B cell (primary cell): ENCODE measurements around the gene FASTK. TPM values are rescaled to one million over a fixed set of nuclear protein-coding genes. Genes with fewer than 3 reads are reported as not detected.

ENCODE experiments used
- ATAC-seq: fragments of 200-7000 bp; cut with Tn5 transposase; one replicate; pipeline ENCODE4 v1.10.0; 2021; ENCODE audit warnings: low read depth, mild to moderate bottlenecking, moderate number of reproducible peaks, moderate library complexity
- CTCF ChIA-PET: fragments of 350-600 bp; sonication (Branson Sonifier 250); formaldehyde crosslinking; loops from one replicate; lab custom pipeline; 2021; ENCODE audit warnings: antibody characterized with exemption, inconsistent platforms; lab: Charles Lee
- POLR2A ChIA-PET: fragments of 350-600 bp; sonication (Branson Sonifier 250); formaldehyde crosslinking; loops from one replicate; lab custom pipeline; 2021; ENCODE audit warnings: antibody characterized with exemption; lab: Charles Lee
- DNase-seq: peaks from one replicate; pipeline ENCODE4 v3.0.0; 2013
- H2AFZ ChIP-seq: 2 replicates; pipeline ENCODE4 v1.6.1; 2012; ENCODE audit warnings: mild to moderate bottlenecking, low read depth, low read length; ENCODE audit not compliant: insufficient read depth, poor library complexity, severe bottlenecking
- H3K27ac ChIP-seq, 2 donors: 1 replicate in 1 of 2; 2 replicates in 1 of 2; pipeline ENCODE4 v1.5.1; 2012 to 2013; ENCODE audit warnings: low read length in 2 of 2, mild to moderate bottlenecking in 2 of 2, moderate library complexity in 1 of 2
- H3K27me3 ChIP-seq, 4 experiments: fragments of 200-600 bp in 1 of 4; sonication (generic) in 1 of 4; replicated peaks in 1 of 4; 1 replicate in 2 of 4; 2 replicates in 2 of 4; pipeline versions ENCODE4 v1.6.1 to v1.7.0; 2013 to 2016; ENCODE audit warnings: low read length in 3 of 4, mild to moderate bottlenecking in 2 of 4, mixed read lengths in 1 of 4, moderate library complexity in 1 of 4; ENCODE audit not compliant: insufficient read depth in 4 of 4, control insufficient read depth in 3 of 4; ENCODE audit errors: control extremely low read depth in 1 of 4
- H3K36me3 ChIP-seq, 2 experiments: replicated peaks in 1 of 2; 1 replicate in 1 of 2; 2 replicates in 1 of 2; pipeline versions ENCODE4 v1.6.1 to v1.7.1; 2013; ENCODE audit warnings: low read length in 1 of 2; ENCODE audit not compliant: insufficient read depth in 2 of 2, control insufficient read depth in 1 of 2; ENCODE audit errors: control extremely low read depth in 1 of 2, extremely low read depth in 1 of 2
- H3K4me1 ChIP-seq, 2 donors: fragments of 200-600 bp in 1 of 2; sonication (generic) in 1 of 2; 1 replicate in 1 of 2; 2 replicates in 1 of 2; pipeline versions ENCODE4 v1.5.1 to v1.6.1; 2013 to 2017; ENCODE audit warnings: low read length in 2 of 2; ENCODE audit not compliant: control insufficient read depth in 2 of 2, insufficient read depth in 2 of 2
- H3K4me2 ChIP-seq: replicated peaks from 2 replicates; pipeline ENCODE3; 2012; ENCODE audit warnings: mild to moderate bottlenecking, low read depth, low read length; ENCODE audit not compliant: poor library complexity, severe bottlenecking
- H3K4me3 ChIP-seq, 5 experiments: fragments of 200-600 bp in 1 of 5; sonication (generic) in 1 of 5; 1 replicate in 3 of 5; 2 replicates in 2 of 5; pipeline versions ENCODE4 v1.5.1 to v1.7.0; 2011 to 2016; ENCODE audit warnings: low read length in 4 of 5, mild to moderate bottlenecking in 4 of 5, low read depth in 2 of 5, control low read depth in 1 of 5, moderate library complexity in 1 of 5; ENCODE audit not compliant: insufficient read depth in 1 of 5; ENCODE audit errors: control extremely low read depth in 1 of 5, extremely low read depth in 1 of 5
- H3K79me2 ChIP-seq: fragments of 200-600 bp; sonication (generic); one replicate; pipeline ENCODE4 v1.6.0; 2016; ENCODE audit warnings: low read length; ENCODE audit not compliant: control insufficient read depth, insufficient read depth
- H3K9ac ChIP-seq: fragments of 200-600 bp; sonication (generic); 2 replicates; pipeline ENCODE4 v1.6.1; 2017; ENCODE audit warnings: mild to moderate bottlenecking, low read length, moderate library complexity
- H3K9me3 ChIP-seq, 3 donors: one replicate each; pipeline versions ENCODE4 v1.6.1 to v1.7.1; 2013; ENCODE audit warnings: low read length in 2 of 3; ENCODE audit not compliant: control insufficient read depth in 2 of 3, insufficient read depth in 1 of 3; ENCODE audit errors: control extremely low read depth in 1 of 3
- H4K20me1 ChIP-seq: 2 replicates; pipeline ENCODE4 v1.6.0; 2012; ENCODE audit warnings: mild to moderate bottlenecking, low read length; ENCODE audit not compliant: insufficient read depth, control insufficient read depth, poor library complexity, severe bottlenecking
- H3K27ac Mint-ChIP-seq: one replicate; pipeline ENCODE4 v1.8.0; 2021; ENCODE audit warnings: mixed read lengths
- H3K27me3 Mint-ChIP-seq: one replicate; pipeline ENCODE4 v1.8.0; 2021; ENCODE audit warnings: mixed read lengths
- H3K4me1 Mint-ChIP-seq: one replicate; pipeline ENCODE4 v1.8.0; 2021; ENCODE audit warnings: mixed read lengths
- H3K4me3 Mint-ChIP-seq: one replicate; pipeline ENCODE4 v1.8.0; 2021; ENCODE audit warnings: mixed read lengths
- H3K9me3 Mint-ChIP-seq: one replicate; pipeline ENCODE4 v1.8.0; 2022; ENCODE audit warnings: mixed read lengths; ENCODE audit not compliant: insufficient read depth
- EZH2 ChIP-seq: IDR thresholded peaks from 2 replicates; pipeline ENCODE4 v1.6.1; 2012; ENCODE audit warnings: borderline replicate concordance, low read depth, mild to moderate bottlenecking, moderate library complexity, low read length; ENCODE audit not compliant: insufficient read depth, poor library complexity, severe bottlenecking
- WGBS: methylation state at CpG from one replicate; pipeline ENCODE4 v1.1.5; 2013; ENCODE audit warnings: missing lambda C conversion rate; ENCODE audit not compliant: insufficient coverage; 5-methylcytosine and 5-hydroxymethylcytosine counted together
- intact Hi-C: fragments of 100-400 bp; cut with micrococcal nuclease; formaldehyde crosslinking; loops from one replicate; pipeline ENCODE4 v1.10.0; 2022
- polyA plus RNA-seq: library from polyadenylated mRNA; depleted of rRNA; stranded (reverse); fragments of >200 nt; gene quantifications from 2 replicates; pipeline ENCODE4 v1.2.3, GENCODE V29; 2012
- total RNA-seq, 2 donors: library from RNA; stranded (reverse); fragments of 120-200 nt in 1 of 2; gene quantifications; 1 replicate in 1 of 2; 2 replicates in 1 of 2; pipeline versions ENCODE4 v1.2.3 to v1.2.4, GENCODE V29; 2013 to 2022
- TF ChIP-seq, protein P1 (sequence below): fragments of 200-600 bp; IDR thresholded peaks from one replicate; pipeline ENCODE4 v1.8.0; 2022; ENCODE audit warnings: antibody characterized with exemption, mild to moderate bottlenecking

The FASTK gene
- total and polyA plus RNA-seq, 2 donors (not counting 1 experiment from before 2014, with no cell fraction given), result 120 to 258 TPM

- Mint-ChIP-seq H3K4me3 (no peak overlapping the region), H3K4me1 (peaks cover 13% of the 10 kb centered on the region), H3K27me3 (peaks cover 17% of the 10 kb centered on the region), H3K9me3 (no peaks in the 10 kb centered on the region), H3K27ac (no peak overlapping the region)
- H2AFZ ChIP-seq, result no peak overlapping the region
- H3K9me3 ChIP-seq, result peaks cover 0 to 4% (median 0%) of the 10 kb centered on the region in 3 donors
- no peak overlapping the region for H3K4me2 ChIP-seq
- ChIA-PET CTCF (interaction anchor here (1.0 to 1.6 kb wide), 4 partner anchors 18 to 33 kb away, joined by 3 to 6 read pairs (median 4); no protein-coding TSS in a partner anchor), POLR2A (no interaction called here)
- H3K36me3 ChIP-seq, result no peaks in the 10 kb centered on the region
- TF ChIP-seq, protein P1, sequence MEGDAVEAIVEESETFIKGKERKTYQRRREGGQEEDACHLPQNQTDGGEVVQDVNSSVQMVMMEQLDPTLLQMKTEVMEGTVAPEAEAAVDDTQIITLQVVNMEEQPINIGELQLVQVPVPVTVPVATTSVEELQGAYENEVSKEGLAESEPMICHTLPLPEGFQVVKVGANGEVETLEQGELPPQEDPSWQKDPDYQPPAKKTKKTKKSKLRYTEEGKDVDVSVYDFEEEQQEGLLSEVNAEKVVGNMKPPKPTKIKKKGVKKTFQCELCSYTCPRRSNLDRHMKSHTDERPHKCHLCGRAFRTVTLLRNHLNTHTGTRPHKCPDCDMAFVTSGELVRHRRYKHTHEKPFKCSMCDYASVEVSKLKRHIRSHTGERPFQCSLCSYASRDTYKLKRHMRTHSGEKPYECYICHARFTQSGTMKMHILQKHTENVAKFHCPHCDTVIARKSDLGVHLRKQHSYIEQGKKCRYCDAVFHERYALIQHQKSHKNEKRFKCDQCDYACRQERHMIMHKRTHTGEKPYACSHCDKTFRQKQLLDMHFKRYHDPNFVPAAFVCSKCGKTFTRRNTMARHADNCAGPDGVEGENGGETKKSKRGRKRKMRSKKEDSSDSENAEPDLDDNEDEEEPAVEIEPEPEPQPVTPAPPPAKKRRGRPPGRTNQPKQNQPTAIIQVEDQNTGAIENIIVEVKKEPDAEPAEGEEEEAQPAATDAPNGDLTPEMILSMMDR, result no peak
- TF ChIP-seq EZH2, result no peak
- 97% methylated on average over 6 of the region's 7 CpGs for WGBS
- H3K27ac ChIP-seq, result no peak overlapping the region
- H3K9ac ChIP-seq, result no peak overlapping the region
- no peaks in the 10 kb centered on the region for H4K20me1 ChIP-seq
- no peak for ATAC-seq
- no peaks in the 10 kb centered on the region for H3K79me2 ChIP-seq
- H3K27me3 ChIP-seq, result peaks cover 0 to 34% (median 7%) of the 10 kb centered on the region in 4 experiments
- intact Hi-C loops, result no loop called here
- DNase-seq, result no peak
- peaks cover 24 to 25% of the 10 kb centered on the region in 2 donors for H3K4me1 ChIP-seq
- no peak overlapping the region for H3K4me3 ChIP-seq
Observed at GRCh38 chr7:151091003-151091402, 10.4 kb upstream of the FASTK start.

DNA sequence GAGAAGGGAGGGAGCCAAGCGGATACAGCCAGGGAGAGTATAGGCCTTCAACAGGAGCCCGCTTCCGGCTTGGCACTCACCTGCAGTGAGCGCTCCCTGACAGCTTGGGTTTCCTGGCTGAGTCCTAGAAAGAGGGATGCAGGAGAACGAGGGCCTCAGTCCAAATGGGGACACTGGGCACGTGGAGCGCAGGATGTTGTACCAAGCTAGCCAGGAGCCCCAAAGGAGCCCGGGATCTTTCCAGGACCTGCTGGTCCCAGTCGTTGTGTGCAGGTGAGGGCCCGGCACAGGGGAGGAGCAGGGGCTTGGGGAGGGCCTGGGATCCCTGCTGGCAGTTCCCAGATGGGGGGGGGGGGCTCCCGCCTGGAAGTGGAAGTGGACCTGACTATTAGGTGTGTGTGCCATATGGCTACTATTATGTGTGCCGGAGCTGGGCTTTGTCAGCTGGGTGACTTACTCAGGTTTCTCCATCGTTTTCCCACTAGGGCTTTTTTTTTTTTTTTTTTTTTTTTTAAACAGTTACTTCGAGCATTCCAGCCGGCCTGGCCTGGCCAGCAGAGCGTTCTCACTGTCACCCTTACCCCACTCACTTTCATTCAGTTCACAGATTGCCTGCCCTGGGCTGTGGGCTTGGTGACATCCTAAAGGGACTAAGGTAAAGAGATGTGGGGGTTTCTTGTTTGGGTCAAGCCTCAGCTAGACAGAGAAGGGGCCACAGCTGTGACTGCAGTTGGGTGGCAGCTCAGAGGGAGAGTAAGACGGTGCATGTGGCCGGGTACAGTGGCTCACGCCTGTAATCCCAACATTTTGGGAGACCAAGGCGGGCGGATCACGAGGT, 9.5 kb upstream of the FASTK start:
- peaks cover 33% of the 10 kb centered on the region in 2 donors for H3K4me1 ChIP-seq
- H3K9me3 Mint-ChIP-seq, result no peaks in the 10 kb centered on the region
- H2AFZ ChIP-seq, result no peak overlapping the region
- intact Hi-C loops, result loop anchor here (5.0 to 10.0 kb wide), 3 partner anchors 78 to 845 kb away; no protein-coding TSS in a partner anchor
- H3K4me3 ChIP-seq, result no peak overlapping the region
- H3K4me3 Mint-ChIP-seq, result no peak overlapping the region
- peaks cover 21% of the 10 kb centered on the region for H3K4me1 Mint-ChIP-seq
- H3K27me3 Mint-ChIP-seq, result peaks cover 25% of the 10 kb centered on the region
- DNase-seq (no peak), ATAC-seq (no peak)
- no peaks in the 10 kb centered on the region for H4K20me1 ChIP-seq
- WGBS, result 91% methylated on average over 15 of the region's 22 CpGs
- POLR2A ChIA-PET, result no interaction called here
- H3K27ac ChIP-seq, result no peak overlapping the region
- CTCF ChIA-PET, result interaction anchor here (1.0 to 1.6 kb wide), 5 partner anchors 18 to 34 kb away, joined by 3 to 6 read pairs (median 3); no protein-coding TSS in a partner anchor
- H3K9ac ChIP-seq, result no peak overlapping the region
- no peak for TF ChIP-seq EZH2
- TF ChIP-seq, protein P1, result no peak
- no peak overlapping the region for H3K4me2 ChIP-seq
- H3K79me2 ChIP-seq, result no peaks in the 10 kb centered on the region
- H3K27me3 ChIP-seq, result peaks cover 0 to 42% (median 11%) of the 10 kb centered on the region in 4 experiments
- H3K27ac Mint-ChIP-seq, result no peak overlapping the region
- H3K36me3 ChIP-seq, result no peaks in the 10 kb centered on the region
- peaks cover 0 to 4% (median 0%) of the 10 kb centered on the region in 3 donors for H3K9me3 ChIP-seq
